ENCODE measurements around the gene NRAP. TPM values are rescaled to one million over a fixed set of nuclear protein-coding genes. Genes with fewer than 3 reads are reported as not detected.

NRAP gene
- total and polyA plus RNA-seq, 10 of the 15 experiments (the other 5 are each of a cell fraction or from before 2014, with no cell fraction given), result not detected

GRCh38 chr10:113622831-113623230 is 41.0 kb downstream of the NRAP start:
- Histone ChIP-seq H4K20me1 (ENCODE audit: control insufficient read depth, insufficient read depth) (no peaks in the 10 kb centered on the region), H3K36me3 (ENCODE audit: control insufficient read depth in 2 of 2, insufficient read depth in 2 of 2, low read length in 1 of 2) (no peaks in the 10 kb centered on the region), H3K9me3 (replicated peaks; ENCODE audit: control insufficient read depth, insufficient read depth, low read length) (no peaks in the 10 kb centered on the region), H2AFZ (ENCODE audit: control insufficient read depth, low read depth, low read length) (no peak overlapping the region), H3K9ac (ENCODE audit: control insufficient read depth, insufficient read depth, low read length) (no peak overlapping the region), H3K27me3 (replicated peaks in 1 of 2; ENCODE audit: control insufficient read depth in 2 of 2, insufficient read depth in 2 of 2, low read length in 1 of 2) (peaks cover 5 to 7% of the 10 kb centered on the region in 2 experiments; a peak in 3 of 4 replicates), H3K27ac (ENCODE audit: control insufficient read depth, insufficient read depth) (no peak overlapping the region), H3K4me3 (no peak overlapping the region), H3K4me2 (ENCODE audit: control insufficient read depth, insufficient read depth) (no peak overlapping the region), H3K4me1 (ENCODE audit: control insufficient read depth, insufficient read depth, low read length) (no peaks in the 10 kb centered on the region), H3K79me2 (ENCODE audit: control insufficient read depth, insufficient read depth, low read length) (no peaks in the 10 kb centered on the region)
- in situ Hi-C loops (cut with MboI), result no loop called here
- intact Hi-C loops (cut with micrococcal nuclease; ENCODE audit: unreplicated experiment), result no loop called here
- DNase-seq (ENCODE audit: low read depth, low spot score) (no peak), ATAC-seq (no peak), FAIRE-seq (no peak)
- ChIA-PET CTCF (no interaction called here), RAD21 (ENCODE audit: unreplicated experiment) (no interaction called here), POLR2A (no interaction called here), SMC1A (ENCODE audit: uncharacterized antibody, unreplicated experiment) (no interaction called here)
- TF ChIP-seq IKZF1 (conservative IDR thresholded peaks at IDR 0.05) (no peak), MYB (IDR thresholded peaks at IDR 0.05; ENCODE audit: borderline replicate concordance, low read depth, low read length) (no peak), CREB1 (IDR thresholded peaks at IDR 0.05; ENCODE audit: low read depth) (no peak), ZBTB11 (CRISPR knock-in tag; IDR thresholded peaks at IDR 0.05) (no peak), PKNOX1 (IDR thresholded peaks at IDR 0.05) (no peak), IRF5 (IDR thresholded peaks at IDR 0.05; ENCODE audit: borderline replicate concordance) (no peak), HDAC2 (IDR thresholded peaks at IDR 0.05) (no peak), RUNX3 (IDR thresholded peaks at IDR 0.05; ENCODE audit: low read length) (no peak), RAD51 (IDR thresholded peaks at IDR 0.05) (no peak), GATAD2B (conservative IDR thresholded peaks at IDR 0.05; ENCODE audit: low read depth) (no peak), MAX (IDR thresholded peaks at IDR 0.05; ENCODE audit: low read depth, low read length) (no peak), NRF1 (conservative IDR thresholded peaks at IDR 0.05; ENCODE audit: low read depth, low read length) (no peak), TARDBP (IDR thresholded peaks at IDR 0.05; ENCODE audit: borderline replicate concordance) (no peak), CEBPB (IDR thresholded peaks at IDR 0.05; ENCODE audit: borderline replicate concordance in 1 of 2, low read depth in 2 of 2, low read length in 2 of 2) (no peak), STAT1 (conservative IDR thresholded peaks at IDR 0.05) (no peak), FOXK2 (IDR thresholded peaks at IDR 0.05) (no peak), RBBP5 (conservative IDR thresholded peaks at IDR 0.05) (no peak), SIN3A (IDR thresholded peaks at IDR 0.05; ENCODE audit: low read depth, low read length) (no peak)
- no TSS peak for BruUV-seq (replicated peaks)
- 8% methylated on average over 4 of the region's 4 CpGs for WGBS (ENCODE audit: insufficient coverage, insufficient replicate concordance, low lambda C conversion rate, missing lambda C conversion rate)

Data from GM12878 (cell line).